GM21526 (cell line): ENCODE results near the gene DMD.
"Not testable (repeated sequence)": the region's sequence is repeated elsewhere in the genome, so short reads cannot be mapped to it uniquely, and the experiment has no call there.

Source experiments
- ATAC-seq: cut with Tn5 transposase; IDR thresholded peaks from one replicate; pipeline ENCODE4 v1.9.1; 2021; ENCODE audit warnings: moderate library complexity; ENCODE audit not compliant: unreplicated experiment, low FRiP score

DMD gene

DNA sequence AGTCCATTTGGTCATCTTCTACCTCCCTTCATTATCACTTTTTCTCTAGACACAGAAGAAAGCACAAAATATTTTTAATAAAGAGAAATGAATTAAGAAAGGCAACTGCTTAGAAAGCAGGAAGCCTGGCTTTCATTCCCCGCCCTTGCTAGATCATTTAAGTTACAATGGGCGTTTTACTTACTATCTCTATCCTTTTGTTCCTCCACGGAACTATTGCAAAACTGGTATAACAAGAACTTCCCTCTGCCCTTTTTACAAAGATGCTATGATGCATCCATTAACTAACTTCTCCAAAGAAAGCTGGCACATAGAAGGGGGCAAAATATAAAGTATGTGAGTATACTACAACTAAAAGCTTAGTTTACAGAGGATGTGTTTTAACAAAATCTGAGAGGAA is 1705.0 kb downstream of the DMD start:
- ATAC-seq = no peak

DNA sequence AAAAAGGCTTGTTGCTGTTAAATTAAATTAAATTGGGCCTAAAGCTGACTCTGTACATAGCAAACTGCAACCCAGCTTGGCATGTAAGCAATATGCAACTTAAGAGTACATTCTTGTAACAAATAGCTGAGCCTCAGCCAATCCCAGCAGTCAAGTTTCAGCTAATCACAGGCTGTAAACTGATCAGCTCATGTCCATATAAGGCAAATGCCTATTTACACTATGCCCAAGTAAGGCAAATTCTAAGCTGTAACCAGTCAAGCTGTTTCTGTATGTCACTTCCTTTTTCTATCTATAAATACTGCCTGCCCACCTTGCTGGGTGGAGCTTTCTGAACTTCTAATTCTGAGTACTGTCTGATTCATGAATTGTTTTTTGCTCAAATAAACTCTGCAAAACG is 1710.4 kb downstream of the DMD start:
- ATAC-seq = no peak

DNA sequence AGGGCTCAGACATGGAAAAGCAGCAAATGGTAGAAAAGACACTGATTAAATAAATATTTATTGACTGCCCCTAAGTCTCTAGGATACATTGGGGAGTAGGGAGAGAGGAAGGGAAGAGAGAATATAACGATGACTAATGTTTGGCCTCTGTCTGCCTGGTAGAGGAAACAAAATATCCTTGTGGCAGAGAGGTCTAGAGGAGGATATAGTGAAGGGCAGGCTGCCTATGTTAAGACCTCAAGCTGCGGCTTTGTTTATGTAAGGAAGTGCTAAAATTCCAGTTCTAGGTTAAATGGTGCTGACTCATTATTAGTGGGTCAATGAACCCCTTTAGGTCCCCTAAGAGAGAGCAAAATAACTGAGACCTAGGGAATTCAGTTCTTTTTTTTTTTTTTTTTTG is 1712.2 kb downstream of the DMD start:
- no peak for ATAC-seq

DNA sequence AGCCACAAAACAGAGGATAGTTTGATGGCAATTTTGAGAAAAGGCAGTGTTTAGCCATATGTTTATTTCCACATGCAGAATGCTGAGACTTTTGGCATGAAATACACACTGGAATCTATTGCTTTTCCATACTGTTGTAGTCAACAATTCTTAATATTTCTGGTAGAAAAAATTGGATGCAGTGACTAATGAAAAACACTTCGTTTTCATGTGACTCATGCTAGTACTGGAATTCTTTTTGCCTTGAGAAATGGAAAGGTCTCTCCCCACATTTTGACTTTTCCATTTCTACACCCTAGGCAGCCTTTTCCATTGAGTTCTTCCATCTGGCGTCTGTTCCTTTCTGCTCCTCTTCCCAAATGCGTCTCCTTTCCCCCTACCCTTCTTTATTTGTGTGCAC is 1714.3 kb downstream of the DMD start:
- ATAC-seq = no peak

DNA sequence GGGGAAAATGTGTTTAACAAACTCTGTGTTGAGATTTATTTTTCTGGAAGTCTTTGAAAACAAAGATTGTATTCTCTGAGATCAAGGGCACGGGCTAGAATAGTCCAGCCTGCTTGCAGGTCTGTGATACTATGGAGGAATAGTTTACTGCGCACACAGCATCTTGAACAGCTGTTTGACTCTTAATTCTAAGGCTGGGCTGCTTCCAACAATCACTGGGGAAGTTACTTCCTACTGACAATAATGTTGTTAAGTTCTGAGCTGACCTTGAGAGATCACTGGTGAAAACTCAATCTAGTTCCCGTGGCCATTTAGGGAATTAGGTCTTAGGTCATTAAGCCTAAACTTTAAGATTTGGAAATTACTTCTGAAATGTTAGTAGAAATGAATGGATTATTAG is 1723.4 kb downstream of the DMD start:
- no peak for ATAC-seq

DNA sequence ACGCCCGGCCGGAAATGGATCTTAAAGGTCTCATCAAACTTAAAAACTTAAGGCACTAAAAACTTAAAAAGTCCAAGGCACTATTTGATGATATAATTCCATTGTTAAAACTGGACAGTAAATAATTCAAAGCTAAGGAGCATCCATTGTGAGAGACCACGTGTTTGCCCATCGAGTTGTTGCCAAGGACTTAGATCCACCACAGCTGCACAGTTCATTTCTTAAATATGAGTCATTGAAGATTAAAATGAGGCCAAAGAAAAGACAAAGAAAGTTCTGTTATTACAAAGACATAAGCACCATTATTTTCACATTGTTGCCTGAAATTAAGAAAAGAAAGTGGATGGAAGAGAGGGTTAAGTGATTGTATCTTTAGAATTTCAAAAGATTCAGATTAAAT is 1728.0 kb downstream of the DMD start:
- no peak for ATAC-seq

DNA sequence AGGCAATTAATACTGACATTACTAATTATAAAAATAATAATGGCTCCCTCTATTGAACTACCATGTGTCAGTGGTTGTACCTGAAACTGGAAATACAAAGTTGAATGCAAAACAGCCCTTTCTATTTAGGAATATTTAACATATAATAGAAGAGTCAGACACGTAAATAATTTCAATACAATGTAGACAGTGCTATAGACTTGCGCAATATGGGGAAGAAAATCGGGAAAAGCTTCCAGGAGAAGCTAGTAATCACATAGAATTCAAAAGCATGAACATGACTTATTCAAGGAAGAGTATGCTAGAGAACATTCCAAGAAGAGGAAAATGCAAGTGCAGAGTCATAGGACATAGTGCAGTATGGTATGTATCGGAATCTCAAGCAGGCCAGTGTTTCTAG is 1730.7 kb downstream of the DMD start:
- ATAC-seq = no peak

DNA sequence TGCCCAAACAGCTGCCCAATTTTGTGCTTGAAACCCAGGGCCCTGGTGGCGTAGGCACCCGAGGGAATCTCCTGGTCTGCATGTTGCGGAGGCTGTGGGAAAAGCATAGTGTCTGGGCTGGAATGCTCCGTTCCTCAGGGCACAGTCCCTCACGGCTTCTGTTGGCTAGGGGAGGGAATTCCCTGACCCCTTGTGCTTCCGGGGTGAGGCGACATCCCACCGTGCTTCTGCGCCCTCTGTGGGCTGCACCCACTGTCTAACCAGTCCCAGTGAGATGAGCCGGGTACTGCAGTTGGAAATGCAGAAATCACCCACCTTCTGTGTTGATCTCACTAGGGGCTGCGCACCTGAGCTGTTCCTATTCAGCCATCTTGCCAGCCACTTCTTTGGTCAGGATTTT is 1740.1 kb downstream of the DMD start:
- no peak for ATAC-seq

DNA sequence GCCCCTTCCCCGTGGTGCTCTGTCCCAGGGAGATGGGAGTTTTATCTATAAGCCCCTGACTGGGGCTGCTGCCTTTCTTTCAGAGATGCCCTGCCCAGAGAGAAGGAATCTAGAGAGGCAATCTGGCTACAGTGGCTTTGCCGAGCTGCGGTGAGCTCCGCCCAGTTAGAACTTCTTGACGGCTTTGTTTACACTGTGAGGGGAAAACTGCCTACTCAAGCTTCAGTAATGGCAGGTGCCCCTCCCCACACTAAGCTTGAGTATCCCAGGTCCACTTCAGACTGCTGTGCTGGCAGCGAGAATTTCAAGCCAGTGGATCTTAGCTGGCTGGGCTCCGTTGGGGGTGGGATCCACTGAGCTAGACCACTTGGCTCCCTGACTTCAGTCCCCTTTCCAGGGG is 1740.6 kb downstream of the DMD start:
- ATAC-seq = not testable (repeated sequence)

DNA sequence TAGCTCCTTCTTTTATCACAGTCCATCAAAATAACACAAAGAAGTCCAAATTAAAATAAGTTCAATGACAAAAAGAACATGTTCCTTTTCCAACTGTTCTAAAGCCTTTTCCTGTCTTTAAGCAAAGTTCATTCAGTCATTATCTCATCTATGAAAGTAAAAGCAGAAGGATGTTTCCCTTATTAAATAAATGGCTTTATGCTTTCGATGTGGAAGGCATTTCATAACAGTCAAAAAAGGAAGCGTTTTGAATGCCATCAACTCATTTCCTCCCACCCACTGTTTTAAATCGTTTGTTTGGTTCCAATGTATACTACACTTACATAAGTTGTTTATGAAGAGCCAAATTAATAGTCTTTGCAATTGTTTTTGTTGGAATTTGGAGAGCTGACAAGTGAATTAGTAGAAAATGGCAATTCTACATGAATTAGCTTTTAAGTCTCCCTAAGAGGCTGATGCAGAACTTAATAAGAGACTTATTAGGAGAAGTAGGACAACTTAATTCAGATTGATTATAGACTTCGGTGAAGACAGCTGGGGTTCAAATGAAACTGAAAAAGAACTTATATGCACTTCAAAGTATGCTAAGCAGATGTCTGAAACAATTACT is 1746.9 kb downstream of the DMD start:
- ATAC-seq = no peak

DNA sequence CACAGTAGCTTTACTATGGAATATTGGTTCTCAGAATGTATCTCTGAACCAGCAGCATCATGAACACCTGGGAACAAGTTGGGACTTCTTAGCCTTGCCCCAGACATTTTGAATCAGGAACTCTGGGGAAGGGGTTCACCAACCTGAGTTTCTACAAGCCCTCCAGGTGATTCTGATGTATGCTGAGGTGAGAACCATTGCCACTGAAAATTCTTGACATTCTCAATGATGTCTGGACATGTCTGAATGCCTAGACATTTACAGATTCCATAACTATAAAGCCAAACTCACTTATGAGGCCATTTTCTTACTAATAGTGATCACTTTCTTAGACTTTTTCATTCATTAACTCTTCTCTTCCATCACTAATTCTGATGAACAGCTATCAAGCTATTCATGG is 1750.1 kb downstream of the DMD start:
- ATAC-seq = no peak

DNA sequence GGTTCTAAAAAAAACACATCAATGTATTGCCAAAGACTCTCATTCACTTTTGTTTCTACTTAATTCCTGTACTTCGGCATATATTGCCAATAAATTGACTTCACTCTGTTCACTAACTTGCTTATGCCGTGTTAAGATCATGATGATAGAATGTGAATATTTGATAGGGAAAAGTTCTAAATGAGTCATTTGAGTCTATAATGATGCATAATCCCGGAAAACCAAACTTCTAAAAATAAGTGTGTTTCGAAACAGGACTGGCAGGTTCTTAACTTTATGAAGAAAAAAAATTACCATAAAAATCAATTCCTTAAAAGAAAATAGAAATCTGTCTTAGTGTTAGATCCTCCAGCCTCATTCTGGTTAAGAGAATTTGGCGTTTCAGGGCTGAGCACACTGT is 1752.0 kb downstream of the DMD start:
- no peak for ATAC-seq

DNA sequence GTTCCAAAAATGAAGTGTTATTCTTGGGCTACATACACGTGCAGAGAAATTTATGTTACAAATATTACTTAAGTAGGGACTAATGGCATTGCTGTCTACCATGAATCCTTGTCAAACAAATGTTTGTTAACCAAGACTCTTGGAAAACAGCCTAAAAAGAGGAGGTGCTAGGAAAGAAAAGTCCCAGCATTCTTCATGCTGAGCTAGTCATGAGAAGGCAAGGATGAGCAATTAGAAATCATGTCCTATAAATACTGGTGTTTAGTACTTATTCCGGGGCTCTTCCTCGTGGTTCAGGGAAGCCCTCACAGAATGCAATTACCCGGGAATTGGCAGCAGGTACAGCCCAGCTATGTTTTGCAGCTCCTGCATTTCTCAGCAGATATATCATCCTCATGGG is 1761.4 kb downstream of the DMD start:
- ATAC-seq = no peak

DNA sequence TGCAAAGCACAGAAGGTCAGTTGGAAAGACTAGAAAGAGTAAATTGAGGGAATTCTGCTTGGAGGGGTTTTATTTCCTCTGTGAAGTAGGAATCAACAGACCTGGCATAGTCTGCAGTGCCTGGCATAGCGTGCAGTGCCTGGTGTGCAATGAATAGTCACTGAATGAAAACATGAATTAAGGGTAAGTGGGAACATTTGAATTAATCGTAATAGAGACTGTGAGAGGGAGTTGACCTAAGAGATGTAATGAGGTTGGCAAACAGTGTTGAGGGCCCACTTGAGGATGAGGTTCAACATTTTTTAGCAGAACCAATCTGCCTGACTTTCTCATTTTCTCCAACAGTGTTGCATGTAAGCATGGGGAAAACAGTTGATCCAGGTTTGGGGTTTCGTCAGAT is 1762.3 kb downstream of the DMD start:
- no peak for ATAC-seq

DNA sequence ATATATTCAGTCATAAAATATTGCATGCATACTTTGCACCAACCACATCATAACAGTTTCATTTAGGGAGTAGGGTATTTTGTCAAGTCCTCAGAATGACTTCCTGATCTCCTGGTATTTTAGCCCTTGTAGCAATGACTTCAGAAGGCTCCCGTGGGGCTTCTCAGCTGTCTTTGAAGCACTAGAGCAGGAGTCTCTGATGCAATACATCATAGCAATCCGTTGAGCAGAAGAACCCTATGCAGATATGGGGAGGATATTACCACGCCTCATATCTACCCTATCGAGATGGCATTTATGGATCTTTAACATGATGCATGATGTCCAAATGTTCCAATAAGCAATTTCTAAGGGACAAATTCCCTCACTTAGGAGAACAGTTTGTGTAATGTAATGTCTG is 1765.8 kb downstream of the DMD start:
- ATAC-seq = no peak

DNA sequence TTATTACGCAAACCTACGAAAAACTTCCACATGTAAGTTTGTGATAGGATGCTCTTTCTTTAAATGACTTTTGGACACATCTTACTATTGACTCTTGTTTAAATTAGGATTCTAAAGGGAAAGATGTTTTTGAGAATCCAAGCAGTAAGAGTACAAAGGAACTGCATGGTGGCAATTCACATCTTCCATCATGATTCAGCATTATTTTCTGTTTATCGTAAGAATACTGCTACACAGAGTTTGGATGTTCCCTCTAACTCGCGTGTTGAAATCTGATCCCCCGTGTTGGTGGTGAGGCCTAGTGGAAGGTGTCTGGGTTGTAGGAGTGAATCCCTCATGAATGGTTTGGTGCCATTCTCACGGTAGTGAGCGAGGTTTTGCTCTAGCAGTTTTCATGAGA is 1767.7 kb downstream of the DMD start:
- no peak for ATAC-seq

DNA sequence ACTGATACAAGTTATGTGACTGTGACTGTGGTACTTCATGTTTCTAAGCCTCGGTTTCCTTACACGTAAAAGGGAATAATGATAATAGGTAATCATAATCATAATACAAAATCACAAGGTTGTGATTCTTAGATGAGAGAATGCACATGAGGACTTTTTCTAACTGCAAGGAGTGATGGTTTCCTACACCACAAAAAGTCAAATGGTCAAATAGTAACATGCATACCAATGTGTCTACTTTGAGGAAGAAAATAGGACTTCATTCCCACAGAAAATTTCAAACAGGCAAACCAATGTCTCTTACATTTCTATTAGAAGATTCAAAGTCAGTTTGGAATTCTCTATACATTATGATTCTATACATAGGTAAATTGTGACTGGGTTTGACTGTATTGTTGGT is 1770.8 kb downstream of the DMD start:
- no peak for ATAC-seq

DNA sequence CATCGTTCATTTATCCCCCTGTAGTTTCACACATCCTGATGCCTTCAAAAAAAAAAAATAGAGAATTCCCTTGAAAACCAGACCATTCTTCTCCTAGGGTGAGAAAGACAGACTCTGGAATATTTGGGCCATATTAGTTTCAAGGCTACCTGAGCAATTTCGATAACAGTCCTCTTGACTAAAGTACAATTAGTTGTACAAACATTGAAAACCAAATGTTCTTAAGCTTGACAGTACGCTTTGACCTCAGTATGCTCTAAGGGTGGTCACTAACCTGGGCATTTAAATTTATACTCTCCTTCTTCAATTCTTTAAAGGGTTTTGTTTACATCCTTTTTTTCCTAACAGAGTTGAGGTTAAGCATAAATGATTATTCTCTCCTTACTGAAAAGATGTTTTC is 1774.9 kb downstream of the DMD start:
- ATAC-seq = no peak

DNA sequence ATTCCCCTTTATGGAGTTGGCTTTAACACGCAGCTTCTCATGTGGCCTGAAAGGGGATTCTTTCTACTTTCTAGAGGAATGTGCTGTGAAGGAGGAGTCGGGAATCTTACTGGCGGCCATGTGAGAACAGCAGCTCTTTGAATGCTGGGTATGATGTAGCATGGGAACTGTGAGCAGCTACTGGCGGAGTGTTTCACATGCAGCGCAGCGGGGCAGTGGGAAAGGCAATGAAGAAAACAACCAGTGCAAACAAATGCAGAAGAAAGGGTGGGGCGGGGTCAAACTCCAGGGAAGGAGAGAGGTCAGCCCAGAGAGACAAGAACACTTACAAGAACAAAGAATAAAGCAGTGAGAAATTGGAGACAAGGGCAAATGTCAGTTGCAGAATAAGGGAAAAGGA is 1775.8 kb downstream of the DMD start:
- ATAC-seq = no peak

DNA sequence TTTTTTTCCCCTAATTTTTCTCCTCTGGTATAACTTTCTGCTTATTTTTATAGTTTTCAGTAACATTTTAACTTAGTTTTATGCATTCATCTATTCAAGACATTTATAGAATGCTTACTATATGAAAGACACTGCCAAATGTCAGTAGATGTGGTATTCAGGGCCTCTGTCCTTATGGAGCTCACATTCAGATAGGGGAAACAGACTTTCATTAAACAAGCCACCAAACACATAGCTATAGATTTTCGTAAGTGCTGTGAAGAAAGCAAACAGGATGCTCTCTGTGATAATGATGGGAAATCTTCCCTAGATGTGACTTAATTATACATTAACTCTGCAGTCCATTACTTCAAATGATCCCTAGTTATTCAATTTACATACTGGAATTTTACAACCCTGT is 1777.5 kb downstream of the DMD start:
- no peak for ATAC-seq

DNA sequence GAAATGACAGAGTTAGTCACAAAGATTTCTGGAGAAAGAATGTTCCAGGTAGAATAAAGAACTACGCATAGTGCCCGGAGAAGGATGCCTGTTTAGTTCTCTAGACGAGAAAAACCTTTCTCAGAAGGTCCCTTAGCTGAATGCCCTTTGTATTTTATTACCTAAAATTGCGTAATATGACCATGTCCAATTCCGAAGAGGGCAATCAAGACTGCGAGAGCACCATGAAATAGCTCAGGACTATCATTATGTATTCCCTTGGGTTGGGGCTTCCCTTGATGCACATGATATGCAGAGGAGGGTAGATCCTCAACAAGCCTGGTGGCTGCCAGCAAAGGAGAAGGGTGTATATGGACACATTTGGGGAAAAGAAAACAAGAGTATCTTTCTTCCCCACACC is 1781.4 kb downstream of the DMD start:
- no peak for ATAC-seq

DNA sequence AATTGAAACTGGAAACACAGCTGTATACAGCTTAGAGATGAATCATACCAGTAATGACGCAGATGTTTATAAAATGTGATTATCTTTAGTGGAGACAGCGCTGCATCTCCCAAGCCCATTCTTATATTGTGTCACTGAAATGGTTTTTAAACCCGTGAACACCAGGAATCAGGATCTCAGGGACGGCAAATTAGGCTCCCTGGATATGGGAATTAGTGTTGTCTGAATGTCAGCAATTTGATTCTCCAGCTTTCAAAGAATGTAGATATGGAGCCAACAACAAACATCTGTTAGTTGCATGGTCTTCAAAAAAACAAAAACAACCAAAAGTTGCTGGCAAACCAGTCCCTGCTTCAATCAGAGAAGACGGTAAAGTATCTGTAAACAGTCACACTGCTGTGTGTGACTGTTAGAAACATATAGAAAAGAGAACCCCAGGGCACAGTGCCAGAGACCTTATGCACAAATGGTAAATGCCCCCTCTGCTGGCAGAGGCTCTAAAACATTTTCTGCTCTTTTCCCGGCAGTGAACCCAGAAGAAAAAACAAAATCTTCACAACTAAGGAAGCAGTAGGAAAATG is 1787.7 kb downstream of the DMD start:
- no peak for ATAC-seq

DNA sequence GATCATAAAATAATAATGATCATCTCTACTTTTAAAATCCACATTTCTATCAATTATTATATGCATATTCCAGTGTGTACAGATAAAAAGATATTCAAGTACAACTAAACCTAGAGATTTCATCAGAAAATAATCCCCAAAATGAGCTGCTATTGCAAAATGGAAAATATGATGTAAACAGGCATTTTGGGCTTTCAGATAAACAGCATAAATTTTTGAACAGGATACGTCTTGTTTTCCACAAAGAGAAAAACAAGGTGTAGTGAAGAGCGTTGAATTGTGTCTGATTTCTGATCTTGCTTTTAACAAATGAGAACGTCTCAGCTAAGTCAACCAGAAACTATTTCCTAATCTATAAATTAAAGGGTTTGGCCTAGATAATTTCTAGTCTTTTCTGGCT is 1789.9 kb downstream of the DMD start:
- ATAC-seq = no peak
